Choroid plexus epithelial cell (primary cell): ENCODE results near the gene ZMYM2.

ENCODE experiments used
- DNase-seq: peaks from one replicate; pipeline ENCODE4 v3.0.0-alpha.2; 2010; ENCODE audit warnings: low read depth
- H3K4me3 ChIP-seq: 2 replicates; pipeline ENCODE4 v1.5.1; 2011; ENCODE audit warnings: low read depth, mild to moderate bottlenecking, control low read depth, low read length, moderate library complexity
- CTCF ChIP-seq: conservative IDR thresholded peaks from 2 replicates; pipeline ENCODE4 v1.5.1; 2011; ENCODE audit warnings: low read depth, mild to moderate bottlenecking, control low read depth, inconsistent platforms, low read length, moderate library complexity

The ZMYM2 gene

GRCh38 chr13:20001366-20002190 lies 43.1 kb downstream of the ZMYM2 start:
- no peak for DNase-seq
- no peak for TF ChIP-seq CTCF
- no peak overlapping the region for H3K4me3 ChIP-seq

DNA sequence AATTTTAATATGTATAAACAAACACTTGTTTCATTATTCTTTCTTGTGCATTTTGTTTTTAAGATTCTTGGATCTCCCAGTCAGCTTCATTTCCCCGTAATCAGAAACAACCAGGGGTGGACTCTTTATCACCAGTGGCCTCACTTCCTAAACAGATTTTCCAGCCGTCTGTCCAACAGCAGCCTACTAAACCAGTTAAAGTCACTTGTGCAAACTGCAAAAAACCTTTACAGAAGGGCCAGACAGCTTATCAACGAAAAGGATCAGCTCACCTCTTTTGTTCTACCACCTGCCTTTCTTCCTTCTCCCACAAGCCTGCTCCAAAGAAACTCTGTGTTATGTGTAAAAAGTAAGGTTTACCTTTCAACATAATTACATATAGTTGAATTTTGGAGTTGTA lies 44.3 kb downstream of the ZMYM2 start:
- no peak for DNase-seq
- H3K4me3 ChIP-seq: no peak overlapping the region
- TF ChIP-seq CTCF: no peak

GRCh38 chr13:20006206-20006605 lies 47.7 kb downstream of the ZMYM2 start:
- DNase-seq: peak; percentile 67
- no peak overlapping the region for H3K4me3 ChIP-seq
- TF ChIP-seq CTCF: no peak

- TF ChIP-seq CTCF: no peak
- no peak overlapping the region for H3K4me3 ChIP-seq
- no peak for DNase-seq
Observed at GRCh38 chr13:20015763-20016162, 57.2 kb downstream of the ZMYM2 start.

DNA sequence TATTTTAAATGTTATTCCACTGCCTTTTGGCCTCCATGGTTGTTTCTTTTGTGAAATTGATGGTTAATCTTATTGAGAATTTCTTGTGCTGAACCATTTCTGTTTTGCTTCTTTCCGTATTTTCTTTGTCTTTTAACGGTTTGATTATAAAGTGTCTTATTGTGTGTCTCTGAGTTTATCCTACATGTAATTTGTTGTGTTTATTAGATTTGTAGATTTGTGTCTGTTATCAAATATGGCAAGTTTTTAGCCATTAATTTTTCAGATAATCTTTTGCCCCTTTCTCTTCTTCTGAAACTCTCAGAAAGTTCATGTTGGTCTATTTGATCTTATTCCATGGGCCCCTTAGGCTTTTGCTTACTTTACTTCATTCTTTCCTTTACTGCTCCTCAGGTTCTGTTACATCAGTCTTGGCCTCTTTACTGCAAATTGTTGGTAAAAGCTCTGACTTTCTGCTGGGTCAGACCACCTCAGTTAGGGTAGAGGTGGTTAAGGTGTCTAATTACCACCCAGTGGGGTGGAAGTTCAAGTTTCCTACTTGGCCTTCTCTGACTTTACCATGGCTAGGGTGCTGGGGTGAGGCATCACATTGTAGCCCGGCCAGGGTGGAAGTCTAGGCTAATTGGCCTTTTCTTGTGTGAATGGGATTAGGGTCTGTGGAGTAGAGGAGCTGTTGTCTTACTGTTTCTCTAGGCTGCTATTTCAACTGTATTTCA lies 58.3 kb downstream of the ZMYM2 start:
- no peak for TF ChIP-seq CTCF
- no peak overlapping the region for H3K4me3 ChIP-seq
- no peak for DNase-seq

- no peak for DNase-seq
- no peak overlapping the region for H3K4me3 ChIP-seq
- no peak for TF ChIP-seq CTCF
Observed at GRCh38 chr13:20017365-20017711, 58.8 kb downstream of the ZMYM2 start.
